ENCODE results near the gene ZSWIM3.
"Not testable (repeated sequence)": the region's sequence is repeated elsewhere in the genome, so short reads cannot be mapped to it uniquely, and the experiment has no call there.

The ZSWIM3 gene

DNA sequence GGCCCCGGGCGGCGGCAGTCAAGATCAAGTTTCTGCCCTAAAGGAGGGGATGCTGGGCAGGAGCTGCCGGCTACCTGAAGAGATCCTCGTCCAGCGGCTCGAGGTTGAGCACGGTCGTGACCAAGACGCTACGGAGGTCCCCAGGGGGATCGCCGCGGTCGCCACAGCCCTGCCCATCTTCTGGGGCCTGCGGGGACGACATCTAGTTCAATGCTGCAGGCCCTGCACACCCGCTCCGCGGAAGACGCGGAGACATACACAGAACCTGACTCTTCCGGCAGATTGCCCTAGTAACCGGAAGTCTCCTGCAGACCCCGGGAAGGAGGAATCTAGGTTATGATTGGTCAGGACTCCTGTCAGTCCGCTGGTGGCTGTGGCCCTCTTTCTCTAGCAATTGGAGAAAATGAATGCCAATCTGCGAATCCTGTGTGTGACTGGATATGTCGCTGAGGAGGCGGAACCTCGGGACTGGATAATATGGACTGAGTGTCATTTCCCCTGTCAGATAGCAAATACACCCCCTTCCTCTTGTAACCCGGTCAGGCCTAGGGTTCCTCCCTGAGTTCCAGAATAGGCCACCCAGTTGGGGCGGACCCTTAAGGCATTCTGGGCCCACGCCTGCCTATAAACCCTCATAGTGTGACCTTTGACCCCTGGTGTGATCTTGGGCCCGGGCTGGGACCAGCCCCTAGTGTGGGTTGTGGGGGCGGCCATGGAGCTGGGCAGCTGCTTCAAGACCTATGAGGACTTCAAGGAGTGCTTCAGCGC lies at the start of gene ZSWIM3, which contains the start of gene ACOT8:
Gene ZSWIM3, plus strand, starts transcription at position 501 of the 768 bp plus-strand sequence. Its CDS starts 212 bp downstream, at position 713.
Gene ACOT8, minus strand, starts transcription at position 279 of the 768 bp plus-strand sequence. Its CDS starts 77 bp downstream, at position 202.
- FAIRE-seq = peak; percentile 89

DNA sequence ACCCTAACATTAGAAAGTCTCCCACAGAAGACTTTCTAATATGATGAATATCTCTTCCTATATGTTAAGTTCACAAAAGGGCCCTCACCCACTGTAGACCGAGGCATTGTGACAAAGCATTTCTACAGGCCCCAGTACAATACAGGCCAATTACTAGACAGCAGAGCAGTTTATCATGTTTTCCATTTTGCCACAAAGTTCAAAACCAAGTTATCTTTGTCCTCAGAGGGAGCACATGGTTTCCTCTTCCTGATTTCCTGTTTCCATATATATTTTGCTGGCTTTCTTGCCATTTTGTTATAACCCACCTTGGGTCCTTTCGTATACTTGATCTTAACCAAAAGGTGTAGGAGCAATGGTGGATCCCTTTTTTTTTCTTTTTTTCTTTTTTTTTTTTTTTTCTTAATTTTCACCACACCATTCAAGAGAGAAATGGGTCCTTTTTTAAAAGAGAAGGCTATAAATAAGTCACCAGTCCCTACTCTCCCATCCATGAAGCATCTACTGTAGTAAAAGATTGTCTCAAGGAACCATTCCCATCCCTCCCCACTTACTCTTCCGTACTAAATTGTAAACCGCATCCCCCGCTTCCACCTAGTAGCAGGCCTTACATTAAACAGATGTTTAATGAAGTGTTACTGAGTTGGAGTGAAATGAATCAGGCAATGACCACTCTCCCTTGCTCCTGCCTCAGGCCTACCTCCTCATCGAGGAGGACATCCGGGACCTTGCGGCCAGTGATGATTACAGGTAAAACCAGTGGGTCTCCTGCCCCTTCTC lies 47.0 kb upstream of the ZSWIM3 start:
- FAIRE-seq = no peak

DNA sequence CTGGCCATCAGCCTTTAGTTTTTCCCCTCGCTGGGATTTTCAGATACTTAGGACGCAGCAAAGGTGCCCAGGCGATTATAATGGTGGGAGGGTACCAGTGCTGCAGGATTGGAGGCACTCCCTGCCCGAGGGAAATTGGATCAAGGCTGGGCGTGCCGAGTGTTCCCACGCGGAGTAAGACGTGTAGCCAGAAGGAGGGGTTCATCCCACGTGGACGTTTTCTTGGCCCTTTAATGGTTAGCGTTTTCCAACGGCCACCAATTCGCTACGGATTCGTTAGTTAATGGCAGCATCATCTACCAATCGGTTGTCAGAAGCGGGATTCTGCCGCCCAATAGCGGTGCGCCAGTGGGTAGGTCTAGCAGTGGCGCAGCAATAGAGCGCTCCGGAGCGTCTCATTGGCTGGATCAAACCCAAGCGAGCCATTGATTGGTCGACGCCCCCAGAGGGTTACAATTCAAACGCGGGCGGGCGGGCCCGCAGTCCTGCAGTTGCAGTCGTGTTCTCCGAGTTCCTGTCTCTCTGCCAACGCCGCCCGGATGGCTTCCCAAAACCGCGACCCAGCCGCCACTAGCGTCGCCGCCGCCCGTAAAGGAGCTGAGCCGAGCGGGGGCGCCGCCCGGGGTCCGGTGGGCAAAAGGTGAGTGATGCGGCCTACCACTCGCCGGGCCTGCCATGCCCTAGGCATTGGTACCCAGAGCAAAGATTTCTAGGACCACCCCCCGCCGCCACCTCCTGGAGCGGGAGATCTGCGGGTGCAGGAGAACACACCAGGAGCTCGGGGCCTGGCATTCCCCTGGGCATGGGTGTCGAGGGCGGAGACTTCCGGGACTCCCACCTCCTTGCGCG lies 45.0 kb upstream of the ZSWIM3 start, which contains the start of gene UBE2C:
Gene UBE2C, plus strand, starts transcription at position 488 of the 849 bp plus-strand sequence. Its CDS starts 52 bp downstream, at position 540.
- peak; percentile 99 for FAIRE-seq

DNA sequence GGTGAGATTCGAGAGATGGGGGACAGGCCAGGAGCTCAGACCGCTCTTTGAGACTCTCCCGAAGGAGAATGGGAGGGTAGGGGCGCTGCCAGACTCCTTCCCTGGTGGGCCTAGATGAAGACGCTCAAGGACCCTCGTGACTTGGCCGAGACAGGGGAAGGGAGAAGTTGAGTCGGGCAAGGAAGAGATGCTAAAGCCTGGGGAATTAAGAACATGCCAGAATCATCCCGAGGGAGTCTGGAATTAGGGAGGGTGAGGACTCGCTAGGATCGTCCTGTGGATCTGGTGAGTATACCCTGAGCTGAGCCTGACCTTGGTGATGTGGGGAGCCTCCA lies 44.4 kb upstream of the ZSWIM3 start:
- FAIRE-seq = no peak

DNA sequence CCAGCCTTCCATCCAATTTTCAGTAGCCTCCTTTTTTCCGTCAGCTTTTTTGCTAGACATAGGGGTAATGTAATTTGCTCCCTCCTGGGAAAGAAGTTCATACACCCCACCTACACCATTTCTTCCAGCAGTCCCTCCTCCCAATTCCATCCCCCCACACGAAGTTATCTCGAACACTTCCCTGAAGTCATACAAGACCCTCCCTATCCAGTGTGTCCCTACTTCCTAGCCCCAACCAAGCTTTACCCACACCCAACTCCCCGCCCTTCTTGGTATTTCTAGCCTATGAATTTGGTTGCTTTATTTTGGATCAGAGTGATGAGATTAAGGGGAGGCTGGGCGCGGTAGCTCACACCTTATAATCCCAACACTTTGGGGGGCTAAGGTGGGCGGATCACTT lies 43.9 kb upstream of the ZSWIM3 start:
- no peak for FAIRE-seq

DNA sequence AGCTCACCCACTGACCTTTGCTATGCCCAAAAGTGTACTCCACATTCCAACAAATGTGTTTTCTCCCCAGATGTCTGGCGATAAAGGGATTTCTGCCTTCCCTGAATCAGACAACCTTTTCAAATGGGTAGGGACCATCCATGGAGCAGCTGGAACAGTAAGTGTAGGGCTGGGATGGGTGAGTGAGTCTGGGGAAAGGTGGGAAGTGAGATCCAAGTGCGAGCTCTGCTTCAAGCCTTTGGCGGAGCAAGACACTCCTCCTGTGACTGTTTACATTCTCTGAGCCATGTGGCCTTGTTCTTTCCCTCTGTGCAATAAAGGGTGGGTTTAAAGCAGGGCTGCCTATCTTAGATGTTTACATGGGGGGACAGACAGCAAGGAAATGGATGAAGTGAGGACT lies 43.1 kb upstream of the ZSWIM3 start:
- FAIRE-seq = no peak

DNA sequence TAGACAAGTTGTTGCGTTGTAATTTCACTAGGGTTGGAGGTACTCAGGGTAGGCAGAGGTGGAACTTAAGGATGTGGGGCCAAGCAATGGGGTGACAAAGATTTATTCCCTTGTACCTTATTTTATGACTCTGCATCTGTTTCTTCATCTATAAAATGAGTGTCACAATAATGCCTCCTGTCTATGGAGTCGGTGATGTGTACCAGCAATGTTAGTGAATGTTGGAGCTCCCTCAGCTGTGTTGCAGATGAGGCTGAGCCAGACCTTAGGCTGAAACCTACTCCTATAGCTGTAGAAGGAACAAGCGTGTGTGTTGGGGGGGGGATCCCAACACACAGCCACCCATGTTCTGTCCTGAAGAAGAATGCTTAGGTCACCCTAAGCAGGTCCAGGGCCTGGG lies 40.5 kb upstream of the ZSWIM3 start:
- FAIRE-seq = no peak

DNA sequence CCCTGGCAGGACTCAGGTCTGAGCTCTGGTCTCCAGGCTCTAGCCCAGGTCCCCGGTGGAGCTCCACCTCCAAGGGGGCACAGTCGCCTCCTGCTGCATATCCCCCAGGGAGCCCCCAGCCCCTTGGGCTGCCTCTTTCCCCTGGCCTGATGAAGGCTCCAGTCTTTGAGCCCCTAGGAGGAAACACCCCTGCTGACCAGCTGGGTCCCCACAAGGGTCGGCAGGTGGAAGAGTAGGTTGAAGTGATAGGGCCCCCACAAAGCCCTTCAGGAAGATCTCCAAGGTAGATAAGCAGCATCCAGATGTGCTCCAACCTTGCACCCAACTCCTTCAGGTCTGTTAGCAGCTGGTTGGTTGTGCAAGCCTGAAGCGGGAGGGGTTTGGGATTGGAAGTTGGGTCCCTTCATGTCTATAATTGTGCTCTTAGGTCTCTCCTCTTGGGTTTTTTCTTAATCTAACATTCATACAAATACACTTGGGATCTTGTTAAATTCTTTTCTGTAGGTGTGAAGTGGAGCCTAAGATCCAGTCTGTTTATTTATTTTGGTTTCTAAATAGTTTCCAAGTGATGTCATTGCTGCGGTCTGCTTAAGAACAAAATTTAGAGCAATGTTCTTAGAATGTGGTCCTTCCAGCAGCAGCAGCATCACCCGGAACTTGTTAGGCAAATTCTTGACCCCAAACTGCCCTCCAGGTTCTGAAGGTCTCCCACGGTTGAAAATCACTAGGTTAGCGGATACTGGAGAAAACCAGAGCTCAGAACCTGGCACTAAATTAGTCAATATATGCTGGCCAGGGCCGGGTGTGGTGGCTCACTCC lies 39.8 kb upstream of the ZSWIM3 start:
- peak; percentile 97 for FAIRE-seq

DNA sequence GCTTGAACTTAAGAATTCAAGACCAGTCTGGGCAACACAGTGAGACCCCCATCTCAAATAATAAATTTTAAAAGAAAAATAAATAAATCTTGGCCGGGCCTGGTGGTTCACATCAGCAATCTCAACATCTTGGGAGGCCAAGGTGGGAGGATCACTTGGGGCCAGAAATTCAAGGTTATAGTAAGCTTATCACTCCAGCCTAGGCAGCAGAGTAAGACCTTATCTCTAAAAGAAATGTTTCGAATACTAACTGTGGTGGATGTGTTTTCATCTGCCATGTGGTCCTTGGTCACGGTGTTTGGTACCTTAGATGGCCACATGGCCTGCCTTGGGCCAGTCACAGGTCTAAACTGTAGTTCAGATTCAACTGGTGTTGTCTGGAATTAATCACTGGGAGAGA lies 39.2 kb upstream of the ZSWIM3 start:
- FAIRE-seq = no peak

DNA sequence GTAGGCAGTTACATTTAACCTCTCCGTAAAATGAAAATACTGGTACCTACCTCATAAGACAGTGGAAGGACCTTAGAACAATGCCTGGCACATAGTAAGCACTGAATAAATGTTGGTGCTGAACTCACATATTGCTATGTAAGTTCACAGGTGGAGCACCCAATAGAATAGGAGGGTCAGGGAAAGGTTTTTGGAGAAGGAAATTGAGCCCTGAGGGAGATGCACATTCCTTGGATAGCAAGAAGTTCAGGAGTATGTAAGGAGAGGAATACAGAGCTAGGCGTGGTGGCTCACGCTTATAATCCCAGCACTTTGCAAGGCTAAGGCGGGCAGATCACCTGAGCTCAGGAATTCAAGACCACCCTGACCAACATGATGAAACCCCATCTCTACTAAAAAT lies 37.9 kb upstream of the ZSWIM3 start:
- peak; percentile 8 for FAIRE-seq

DNA sequence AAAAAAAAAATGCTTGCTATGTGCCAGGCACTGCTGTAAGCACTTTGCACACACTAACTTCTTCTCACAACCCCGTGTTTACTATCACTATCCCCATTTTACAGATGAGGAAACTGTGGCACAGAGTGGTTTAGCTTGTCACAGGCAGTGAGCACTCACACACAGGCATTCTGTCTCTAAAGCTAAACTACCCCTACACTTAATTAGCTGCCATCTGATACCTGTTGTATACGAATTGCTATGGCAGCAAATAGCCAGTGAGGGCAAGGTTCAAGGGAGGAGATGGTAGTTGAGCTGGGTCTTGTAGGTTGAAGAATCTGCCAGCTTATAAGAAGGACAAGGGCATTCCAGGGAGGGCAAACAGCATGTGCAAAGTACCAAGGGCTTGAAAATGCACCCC lies 35.5 kb upstream of the ZSWIM3 start:
- no peak for FAIRE-seq

DNA sequence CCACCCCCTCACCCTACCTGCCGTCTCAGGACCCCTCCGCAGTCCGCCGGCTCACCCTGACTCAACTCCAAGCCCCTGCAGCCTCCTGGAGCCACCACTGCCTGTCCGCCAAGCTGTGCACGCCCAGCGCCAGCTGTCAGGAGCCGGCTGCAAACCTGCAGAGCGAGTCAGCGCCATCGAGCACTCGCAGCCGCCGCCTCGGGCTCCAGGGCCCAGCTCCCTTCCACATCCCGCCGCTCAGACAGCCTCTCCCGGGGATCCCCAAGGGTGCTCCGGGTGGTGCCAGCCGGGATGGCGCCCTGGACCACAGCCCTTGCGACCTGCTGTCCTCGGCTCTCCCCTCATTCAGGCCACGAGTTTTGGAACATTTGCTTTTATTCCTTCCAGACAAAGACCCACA lies 34.6 kb upstream of the ZSWIM3 start:
- FAIRE-seq = no peak

DNA sequence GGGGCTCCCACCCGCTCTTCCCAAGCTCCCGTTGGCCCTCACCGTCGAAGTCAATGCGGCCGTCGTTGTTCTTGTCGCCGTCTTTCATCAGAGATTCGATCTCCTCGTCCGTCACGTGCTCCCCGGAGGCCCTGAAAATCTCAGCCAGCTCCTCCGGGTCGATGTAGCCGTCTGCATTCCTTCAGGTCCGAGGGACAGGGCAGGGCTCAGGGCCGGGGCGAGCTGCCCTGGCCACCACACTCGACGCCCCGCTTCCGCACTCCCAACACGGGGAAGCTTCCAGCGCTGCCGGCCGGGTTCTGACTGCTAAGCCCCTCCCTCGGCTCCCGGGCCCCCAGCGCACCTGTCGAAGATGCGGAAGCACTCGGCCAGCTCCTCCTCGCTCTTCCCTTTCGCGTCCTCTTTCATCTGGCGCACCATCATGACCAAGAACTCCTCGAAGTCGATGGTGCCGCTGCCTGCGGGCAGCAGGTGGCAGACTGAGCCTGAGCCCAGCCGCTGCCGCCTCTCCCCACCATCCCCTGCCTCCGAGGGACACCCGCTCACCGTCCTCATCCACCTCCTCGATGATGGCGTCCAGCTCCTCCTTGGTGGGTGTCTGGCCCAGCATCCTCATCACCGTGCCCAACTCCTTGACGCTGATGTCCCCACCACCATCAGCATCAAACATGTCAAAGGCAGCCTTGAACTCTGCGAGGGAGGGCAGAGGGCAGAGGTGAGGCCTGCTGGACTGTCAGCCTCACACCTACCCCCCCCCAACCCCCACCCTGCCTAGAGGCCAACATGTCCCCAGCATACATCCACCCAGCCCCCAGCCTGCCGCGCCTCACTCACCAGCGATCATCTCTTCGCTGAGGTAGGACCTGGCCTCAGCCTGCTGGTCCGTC lies 33.2 kb upstream of the ZSWIM3 start:
- no peak for FAIRE-seq

DNA sequence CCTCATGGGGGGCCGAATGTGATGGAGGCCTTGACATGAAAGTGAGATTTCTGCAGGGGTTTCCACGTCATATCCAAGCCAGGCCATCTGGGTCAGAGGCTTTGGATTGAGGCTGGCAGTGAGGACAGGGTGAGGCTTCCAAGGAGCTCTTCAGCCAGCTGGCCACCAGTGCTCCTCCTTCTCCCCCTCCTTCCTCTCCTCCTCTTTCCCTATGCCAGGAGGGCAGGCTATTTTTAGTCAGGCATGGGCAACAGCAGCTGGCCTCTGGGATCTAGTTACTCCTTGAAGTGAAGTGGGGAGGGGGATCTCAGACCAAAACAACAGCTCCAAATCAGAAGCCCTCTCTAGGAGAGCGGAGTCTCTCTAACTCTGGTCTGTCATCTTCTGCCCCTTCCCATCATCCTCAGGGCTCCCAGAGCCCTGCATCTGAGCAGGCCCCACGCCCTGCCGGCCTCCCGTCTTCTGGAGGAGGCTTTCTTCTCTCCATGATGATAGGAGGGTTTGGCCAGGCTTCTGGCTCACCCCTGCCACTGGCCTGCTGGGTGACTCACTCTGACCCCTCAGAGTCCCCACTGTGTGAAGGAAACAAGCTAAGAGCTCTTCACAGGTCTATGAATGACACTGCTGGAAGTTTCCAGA lies 30.9 kb upstream of the ZSWIM3 start:
- FAIRE-seq = no peak

DNA sequence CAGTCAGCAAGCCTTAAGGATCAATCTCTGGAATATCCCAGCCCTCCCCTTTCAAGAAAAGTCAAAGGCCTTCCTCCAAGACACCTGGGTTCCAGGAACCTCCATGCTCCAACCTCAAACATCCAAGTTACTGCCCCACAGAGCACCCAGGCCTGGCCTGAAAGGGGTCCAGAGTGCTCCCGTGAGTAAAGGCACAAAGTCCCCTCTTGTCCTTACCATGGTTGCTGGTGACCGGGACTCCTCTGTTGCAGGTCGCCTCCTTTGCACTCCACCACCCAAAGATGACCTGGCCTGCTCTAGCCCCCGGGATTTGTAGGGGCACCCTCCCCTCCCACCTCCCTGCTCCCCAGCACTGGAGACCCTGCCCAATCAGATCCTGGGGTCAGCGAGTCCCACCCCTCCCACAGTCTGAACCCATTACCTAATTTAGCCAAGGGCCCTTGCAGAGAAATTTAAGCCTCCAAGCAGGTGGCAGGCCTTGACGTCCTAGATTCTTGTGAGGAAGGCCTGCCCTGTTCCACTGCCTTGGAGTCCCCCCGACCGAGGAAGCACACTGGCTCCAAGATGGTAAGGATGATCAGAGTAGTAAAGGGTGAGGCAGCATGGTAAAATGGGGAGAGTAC lies 30.3 kb upstream of the ZSWIM3 start, which contains the start of gene TNNC2:
Gene TNNC2, minus strand, starts transcription at position 283 of the 623 bp plus-strand sequence. Its CDS starts 64 bp downstream, at position 219.
- FAIRE-seq = no peak

DNA sequence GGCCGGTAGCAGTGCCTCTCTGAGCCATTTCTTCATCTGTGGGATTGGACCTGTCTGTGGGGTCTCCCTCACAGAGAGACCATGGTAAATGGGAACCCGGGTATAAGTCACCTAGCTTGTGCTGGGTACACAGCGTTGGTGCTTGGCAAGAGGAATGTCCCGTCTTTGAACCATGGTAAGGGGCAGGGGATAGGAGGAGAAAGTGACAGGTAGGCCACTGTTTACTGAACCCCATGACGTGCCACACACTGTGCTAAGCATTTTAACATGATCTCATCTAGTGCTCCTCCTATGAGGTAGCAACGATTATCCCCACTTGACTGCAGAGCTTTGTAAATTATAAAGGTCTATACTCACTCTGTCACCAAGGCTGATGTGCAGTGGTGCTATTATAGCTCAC lies 29.7 kb upstream of the ZSWIM3 start:
- no peak for FAIRE-seq

DNA sequence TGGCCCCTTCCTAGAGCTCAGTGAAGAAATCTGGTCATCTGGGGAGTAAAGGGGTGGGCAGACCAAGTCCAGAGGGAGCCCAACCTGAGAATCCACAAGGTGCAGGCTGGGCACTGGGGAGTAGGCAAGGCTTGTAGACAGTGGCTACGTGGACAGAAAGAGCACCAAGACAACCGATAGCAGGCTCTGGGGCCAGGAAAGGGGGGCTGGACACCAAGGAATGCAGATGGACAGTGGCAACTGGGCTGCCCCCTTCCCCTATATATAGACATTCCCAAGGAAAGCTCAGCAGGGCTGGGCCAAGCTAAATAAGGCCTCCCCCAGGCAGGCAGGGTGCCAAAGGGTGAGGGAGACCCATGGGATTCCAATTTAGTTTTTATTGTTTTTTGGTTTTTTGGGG lies 28.8 kb upstream of the ZSWIM3 start:
- FAIRE-seq = no peak

DNA sequence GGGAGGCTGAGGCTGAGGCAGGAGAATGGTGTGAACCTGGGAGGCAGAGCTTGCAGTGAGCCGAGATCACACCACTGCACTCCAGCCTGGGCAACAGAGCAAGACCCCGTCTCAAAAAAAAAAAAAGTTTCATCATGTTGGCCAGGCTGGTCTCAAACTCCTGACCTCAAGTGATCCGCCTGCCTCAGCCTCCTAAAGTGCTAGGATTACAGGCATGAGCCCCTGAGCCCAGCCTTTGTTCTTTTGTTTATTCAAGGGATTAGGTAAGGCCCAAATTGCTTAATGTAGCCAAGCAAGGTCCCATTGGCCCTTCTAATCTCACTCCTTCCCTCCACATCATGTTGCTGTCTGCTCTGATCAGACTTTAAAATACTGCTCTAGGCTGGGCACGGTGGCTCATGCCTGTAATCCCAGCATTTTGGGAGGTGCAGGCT lies 27.7 kb upstream of the ZSWIM3 start:
- not testable (repeated sequence) for FAIRE-seq

DNA sequence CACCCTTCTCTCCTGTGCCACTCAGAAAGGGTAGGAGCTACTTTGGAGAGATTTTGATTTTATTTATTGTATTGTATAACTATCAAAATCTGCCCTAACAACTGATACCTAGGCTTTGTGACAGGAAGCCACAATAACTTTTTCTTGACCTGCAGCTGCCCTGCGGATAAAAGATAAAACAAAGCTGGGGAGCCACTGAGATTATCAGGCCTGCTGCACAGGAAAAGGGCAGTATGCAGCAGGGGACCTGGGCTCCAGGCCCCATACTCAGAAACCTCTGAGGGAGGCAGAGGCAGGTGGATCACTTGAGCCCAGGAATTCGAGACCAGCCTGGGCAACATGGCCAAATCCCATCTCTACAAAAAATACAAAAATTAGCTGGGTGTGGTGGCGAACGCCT lies 24.8 kb upstream of the ZSWIM3 start:
- FAIRE-seq = no peak

Data from G401.6 (cell line).